GM20431 (cell line): ENCODE results near the gene PTAR1.
"Not testable (repeated sequence)": the region's sequence is repeated elsewhere in the genome, so short reads cannot be mapped to it uniquely, and the experiment has no call there.

ENCODE experiments used
- in situ Hi-C: fragments of 300-500 bp; cut with MseI, MboI; formaldehyde crosslinking; loops from one replicate; pipeline ENCODE4 v1.15.0; 2020; ENCODE audit warnings: low sequenced_read_pairs; ENCODE audit not compliant: unreplicated experiment

PTAR1 gene

DNA sequence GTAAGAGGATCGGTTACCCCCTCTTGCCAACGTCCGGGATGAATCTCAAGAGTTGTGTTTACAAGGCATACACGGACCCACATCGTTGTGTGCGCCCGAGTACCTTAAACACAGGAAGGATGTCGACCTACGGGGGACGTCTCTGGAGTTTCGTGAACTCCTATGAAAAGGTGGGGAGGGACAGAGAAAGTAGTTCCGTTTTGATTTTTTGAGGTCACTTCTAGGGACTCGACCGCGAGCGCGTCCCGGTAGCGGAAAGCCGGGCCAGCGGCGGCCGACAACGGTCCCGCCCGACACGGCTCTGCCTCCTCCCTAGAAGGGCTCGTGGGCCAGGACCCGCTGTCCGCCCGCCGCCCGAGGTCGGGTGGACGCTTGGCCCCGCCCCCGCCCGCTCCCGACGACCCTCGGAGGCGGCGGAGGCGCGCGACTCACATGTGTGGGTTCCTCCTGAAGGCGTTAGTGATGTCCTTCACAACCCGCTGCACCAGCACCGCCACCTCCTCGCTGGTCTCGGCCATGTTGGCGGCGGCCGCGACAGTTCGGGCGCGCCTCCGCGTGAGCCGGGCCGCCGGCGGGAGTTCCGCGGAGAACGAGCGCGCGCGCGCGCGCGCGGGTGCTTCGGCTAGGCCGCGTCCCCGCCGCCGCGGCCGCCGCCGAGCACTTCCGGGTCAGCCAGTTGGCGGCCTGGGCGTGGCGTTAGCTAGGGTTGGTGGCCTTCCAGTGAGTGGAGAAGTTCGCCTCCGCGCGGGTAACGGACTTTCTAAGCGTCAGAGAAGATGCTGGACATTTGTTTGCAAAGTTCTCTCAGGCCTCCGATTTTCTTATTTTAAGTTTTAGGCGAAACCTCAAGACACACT lies at the start of gene PTAR1:
Gene PTAR1, minus strand, starts transcription at position 591 of the 857 bp plus-strand sequence. Its CDS starts 73 bp downstream, at position 518.
- in situ Hi-C loops: no loop called here

DNA sequence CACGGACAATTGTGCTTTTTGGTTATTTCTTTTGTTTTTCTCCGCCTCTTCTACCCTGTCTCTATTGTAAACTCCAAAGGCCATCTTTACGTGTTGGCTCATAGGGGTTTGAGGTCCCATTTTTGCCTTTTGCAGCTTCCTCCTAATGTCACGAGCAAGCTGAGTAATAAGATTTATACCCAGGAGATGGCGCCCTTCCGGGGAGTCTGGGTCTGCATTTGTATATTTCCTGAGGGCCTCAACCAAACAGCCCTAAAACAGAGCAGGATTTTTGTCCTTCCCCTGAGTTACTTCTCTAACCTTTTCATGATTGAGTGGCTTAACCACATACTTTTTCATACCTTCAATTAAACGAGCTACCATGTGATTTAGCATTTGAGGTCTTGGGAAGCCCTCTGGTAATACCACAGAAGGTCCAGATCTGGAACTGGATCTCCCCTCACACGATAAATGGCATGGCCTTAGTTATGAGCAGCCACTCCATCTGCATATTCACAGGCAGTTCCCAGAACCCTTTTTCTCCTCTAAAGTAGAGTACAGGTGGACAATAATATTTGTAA lies 49.6 kb upstream of the PTAR1 start:
- in situ Hi-C loops: no loop called here

DNA sequence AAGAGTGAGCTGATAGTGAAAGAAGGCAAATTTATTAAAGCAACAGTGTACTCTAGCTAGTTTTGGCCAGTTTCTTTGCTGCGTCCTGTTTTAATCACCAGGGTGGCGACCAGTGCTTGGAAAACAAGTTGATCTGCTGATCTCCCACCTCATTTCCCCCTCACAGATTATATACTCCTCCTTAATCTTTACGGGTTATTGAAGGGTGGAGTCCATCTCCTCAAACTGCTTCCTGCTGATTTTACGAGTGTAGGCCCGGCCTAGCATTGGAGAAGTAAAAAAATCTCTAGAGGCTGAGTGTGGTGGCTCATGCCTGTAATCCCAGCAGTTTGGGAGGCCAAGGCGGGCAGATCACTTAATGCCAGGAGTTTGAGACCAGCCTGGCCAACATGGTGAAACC lies 46.8 kb upstream of the PTAR1 start:
- in situ Hi-C loops: no loop called here

GRCh38 chr9:69805962-69806515 lies 46.2 kb upstream of the PTAR1 start:
- in situ Hi-C loops: no loop called here

- in situ Hi-C loops: no loop called here
These were observed 42.2 kb upstream of the PTAR1 start for GRCh38 chr9:69801989-69802388.

DNA sequence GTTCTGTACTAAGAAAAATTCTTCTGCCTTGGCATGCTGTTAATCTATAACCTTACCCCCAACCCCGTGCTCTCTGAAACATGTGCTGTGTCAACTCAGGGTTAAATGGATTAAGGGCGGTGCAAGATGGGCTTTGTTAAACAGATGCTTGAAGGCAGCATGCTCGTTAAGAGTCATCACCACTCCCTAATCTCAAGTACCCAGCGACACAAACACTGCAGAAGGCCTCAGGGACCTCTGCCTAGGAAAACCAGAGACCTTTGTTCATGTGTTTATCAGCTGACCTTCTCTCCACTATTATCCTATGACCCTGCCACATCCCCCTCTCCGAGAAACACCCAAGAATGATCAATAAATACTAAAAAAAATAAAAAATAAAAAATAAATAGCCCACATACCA lies 40.2 kb upstream of the PTAR1 start:
- in situ Hi-C loops: not testable (repeated sequence)

DNA sequence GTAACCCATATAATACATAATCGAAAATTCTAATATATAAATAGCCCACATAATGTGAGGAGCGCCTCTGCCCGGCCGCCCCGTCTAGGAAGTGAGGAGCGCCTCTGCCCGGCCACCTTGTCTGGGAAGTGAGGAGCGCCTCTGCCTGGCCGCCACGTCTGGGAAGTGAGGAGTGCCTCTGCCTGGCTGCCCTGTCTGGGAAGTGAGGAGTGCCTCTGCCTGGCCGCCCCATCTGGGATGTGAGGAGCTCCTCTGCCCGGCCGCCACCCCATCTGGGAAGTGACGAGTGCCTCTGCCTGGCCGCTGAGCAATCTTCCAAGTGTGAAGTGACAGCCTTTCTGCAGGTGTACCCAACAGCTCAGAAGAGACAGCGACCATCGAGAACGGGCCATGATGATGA lies 39.7 kb upstream of the PTAR1 start:
- in situ Hi-C loops: not testable (repeated sequence)

DNA sequence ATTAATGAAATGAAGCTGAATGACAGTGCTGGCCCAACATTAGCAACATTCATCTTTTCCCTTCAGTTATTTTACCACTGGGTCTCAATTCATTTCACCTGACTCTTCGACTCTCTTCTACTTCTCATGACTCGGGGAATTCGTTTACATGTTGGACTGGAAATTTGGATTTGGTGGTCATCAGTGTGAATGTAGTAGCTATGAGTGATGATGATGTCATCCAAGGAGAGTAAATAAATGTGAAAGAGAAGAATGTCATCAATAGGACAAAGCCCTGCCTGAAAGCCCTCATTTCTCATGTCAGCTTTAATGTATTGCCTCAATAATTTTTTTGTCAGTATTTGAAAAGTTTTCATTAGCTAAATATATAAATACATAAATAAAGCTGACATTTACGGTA lies 38.9 kb upstream of the PTAR1 start:
- in situ Hi-C loops: no loop called here

DNA sequence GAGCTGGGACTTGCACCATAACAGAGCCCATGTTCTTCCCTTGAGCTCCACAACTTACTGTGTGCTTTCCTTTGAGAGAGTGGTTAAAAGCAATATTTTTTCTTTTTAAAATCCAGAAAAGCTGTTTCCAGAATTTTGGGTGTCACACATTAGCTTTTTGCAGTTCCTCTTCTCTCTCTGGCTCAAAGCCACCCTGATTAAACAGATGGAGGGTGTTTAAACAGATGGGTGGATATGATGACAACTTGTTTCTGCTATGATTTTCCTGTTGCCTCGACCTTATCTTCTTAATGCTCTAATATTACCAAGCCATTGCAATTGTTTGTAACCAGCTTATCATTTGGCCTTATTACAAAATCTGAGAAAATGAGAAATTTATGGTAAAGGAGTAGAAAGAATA lies 37.9 kb upstream of the PTAR1 start:
- in situ Hi-C loops: no loop called here

GRCh38 chr9:69794356-69794755 lies 34.5 kb upstream of the PTAR1 start:
- in situ Hi-C loops: no loop called here

- in situ Hi-C loops: no loop called here
These were observed 25.9 kb upstream of the PTAR1 start for GRCh38 chr9:69785757-69786156.

GRCh38 chr9:69773258-69773657 lies 13.4 kb upstream of the PTAR1 start:
- in situ Hi-C loops: no loop called here

DNA sequence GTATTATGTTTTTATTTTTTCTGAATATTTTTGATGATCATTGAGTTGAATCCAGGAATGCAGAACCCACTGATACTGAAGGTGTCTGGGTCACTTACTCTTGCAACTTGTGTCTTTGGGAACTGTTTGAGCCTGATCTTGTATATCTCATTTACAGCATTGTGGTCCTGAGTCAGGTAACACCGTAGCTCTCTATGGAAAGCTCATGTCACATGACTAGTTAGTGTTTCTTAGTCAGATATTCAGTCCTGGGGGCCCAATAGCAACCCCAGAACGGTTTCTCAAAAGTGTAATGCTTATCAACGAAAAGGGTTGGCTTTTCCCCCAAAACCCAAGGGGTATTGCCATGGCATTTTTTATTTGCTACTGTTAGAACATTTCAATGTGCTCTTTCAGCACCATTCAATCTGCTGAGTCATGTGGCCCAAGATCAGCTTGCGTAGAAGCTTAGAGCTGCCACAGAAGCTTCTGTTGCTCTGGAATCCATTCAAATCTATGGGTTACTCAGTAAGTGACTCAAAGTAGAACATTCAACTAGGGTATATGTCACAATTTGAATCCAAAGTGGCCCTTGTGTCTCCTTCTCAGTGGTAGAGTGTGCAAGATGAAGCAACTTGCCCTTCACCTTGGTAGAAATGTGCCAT lies 12.1 kb upstream of the PTAR1 start:
- in situ Hi-C loops: no loop called here

- in situ Hi-C loops: no loop called here
These were observed 8.9 kb upstream of the PTAR1 start for GRCh38 chr9:69768716-69769115.

DNA sequence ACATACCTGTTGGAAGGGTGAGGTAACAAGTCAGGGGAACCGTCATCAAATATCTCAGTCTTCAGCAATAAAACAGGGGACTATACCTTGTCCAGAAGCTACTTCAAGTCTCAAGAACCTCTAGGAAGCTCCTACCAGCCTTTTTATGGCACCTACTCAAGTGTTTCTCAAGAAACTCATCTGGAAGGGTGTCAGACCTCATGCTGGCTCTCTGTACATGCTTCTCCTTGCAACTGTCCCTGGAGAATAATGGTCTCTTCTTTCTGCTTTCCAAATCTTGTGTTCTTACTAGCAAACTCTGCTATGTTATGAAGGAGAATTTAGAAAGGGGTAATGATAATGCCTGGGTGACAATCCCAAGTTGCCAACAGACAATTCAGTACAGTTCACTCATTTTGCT lies 8.3 kb upstream of the PTAR1 start:
- in situ Hi-C loops: no loop called here

- in situ Hi-C loops: not testable (repeated sequence)
These were observed 4.1 kb upstream of the PTAR1 start for GRCh38 chr9:69763862-69764261.

- in situ Hi-C loops: no loop called here
These were observed 2.7 kb upstream of the PTAR1 start for GRCh38 chr9:69762527-69762926.

DNA sequence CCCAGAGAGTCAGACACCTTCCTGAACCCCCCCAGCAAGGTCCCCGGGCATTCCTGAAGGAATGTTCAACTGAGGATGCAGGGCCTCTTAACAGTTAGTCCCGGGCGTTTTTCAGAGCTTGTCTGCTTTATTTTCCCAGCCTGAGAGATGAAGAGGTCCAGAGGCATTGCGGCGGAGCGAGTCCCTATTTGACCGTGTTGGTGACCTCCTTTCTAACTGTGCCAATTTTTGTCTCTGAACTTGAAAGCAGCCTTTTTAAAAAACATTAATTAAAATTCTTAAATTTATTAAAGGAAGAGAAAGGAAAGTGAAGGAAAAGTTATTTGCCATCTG lies 433 bp upstream of the PTAR1 start:
- in situ Hi-C loops: no loop called here

GRCh38 chr9:69759021-69759420 lies 790 bp downstream of the PTAR1 start:
- in situ Hi-C loops: no loop called here

DNA sequence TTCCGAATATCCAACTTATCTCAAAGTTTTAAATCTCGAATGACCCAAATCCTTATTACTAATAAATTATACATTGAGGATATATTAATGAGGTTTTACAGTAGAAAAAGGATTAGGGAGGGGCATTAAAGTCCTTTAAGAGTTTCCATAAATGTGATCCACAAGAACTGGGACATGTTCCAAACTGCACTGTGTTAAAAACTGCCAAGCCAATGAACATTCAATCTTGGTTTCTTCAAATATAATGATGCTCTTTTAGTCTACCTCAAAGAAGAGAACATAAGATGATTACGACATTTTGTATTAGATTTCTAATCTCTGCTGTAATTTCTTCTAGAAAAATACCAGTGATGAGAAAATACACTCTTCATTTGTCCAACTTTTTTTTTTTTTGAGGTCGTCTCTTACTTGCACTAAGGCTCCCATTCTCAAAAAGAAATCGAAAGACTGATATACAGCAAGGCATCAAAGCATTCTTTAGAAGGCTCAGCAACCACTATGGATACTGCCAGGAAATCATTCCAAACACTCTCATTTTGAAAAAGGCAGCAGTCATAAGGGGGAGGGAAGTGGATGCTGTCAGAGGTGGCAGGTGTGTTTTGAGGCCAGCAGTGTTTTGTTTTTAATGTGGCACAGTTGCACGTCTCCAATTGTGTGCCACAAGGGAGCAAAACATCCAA lies 1.7 kb downstream of the PTAR1 start:
- in situ Hi-C loops: no loop called here

GRCh38 chr9:69755205-69755604 lies 4.6 kb downstream of the PTAR1 start:
- in situ Hi-C loops: no loop called here
